ENCODE results near the gene GPC3. TPM values are rescaled to one million over a fixed set of nuclear protein-coding genes. Genes with fewer than 3 reads are reported as not detected.

Gene GPC3
- total RNA-seq, 2 donors from 2014 or later, result 2.7 to 5.2 TPM

DNA sequence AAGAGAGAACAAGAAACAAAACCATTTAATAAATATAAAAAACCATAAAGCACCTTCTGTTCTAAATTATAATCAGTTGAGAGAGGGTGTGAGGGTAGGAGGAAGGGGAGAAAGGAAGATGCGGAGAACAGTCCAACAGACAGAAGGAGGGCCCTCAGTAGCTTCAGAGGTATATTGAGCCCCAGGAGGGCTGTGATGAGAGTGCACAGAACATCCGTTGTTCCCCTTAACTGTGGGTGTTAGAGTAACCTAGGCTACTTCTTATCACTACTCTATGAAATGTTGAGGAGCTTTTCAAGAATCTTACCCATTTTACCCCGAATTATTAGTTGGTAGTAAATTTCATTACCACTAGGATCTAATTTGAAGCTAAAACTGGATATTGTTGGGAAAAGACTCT, 13.8 kb downstream of the GPC3 start:
- Histone ChIP-seq H3K9me3 (no peaks in the 10 kb centered on the region), H3K36me3 (no peaks in the 10 kb centered on the region), H3K4me1 (replicated peaks) (no peaks in the 10 kb centered on the region), H3K27me3 (replicated peaks; ENCODE audit: insufficient read depth) (no peaks in the 10 kb centered on the region), H3K27ac (no peak overlapping the region), H3K4me3 (no peak overlapping the region)
- WGBS, result 85% methylated on average over 3 of the region's 3 CpGs
- intact Hi-C loops (cut with DNase I), result no loop called here
- TF ChIP-seq CTCF (IDR thresholded peaks at IDR 0.05) (no peak), POLR2AphosphoS5 (IDR thresholded peaks at IDR 0.05) (no peak), POLR2A (IDR thresholded peaks at IDR 0.05) (no peak)
- no peak for DNase-seq (ENCODE audit: low spot score)

DNA sequence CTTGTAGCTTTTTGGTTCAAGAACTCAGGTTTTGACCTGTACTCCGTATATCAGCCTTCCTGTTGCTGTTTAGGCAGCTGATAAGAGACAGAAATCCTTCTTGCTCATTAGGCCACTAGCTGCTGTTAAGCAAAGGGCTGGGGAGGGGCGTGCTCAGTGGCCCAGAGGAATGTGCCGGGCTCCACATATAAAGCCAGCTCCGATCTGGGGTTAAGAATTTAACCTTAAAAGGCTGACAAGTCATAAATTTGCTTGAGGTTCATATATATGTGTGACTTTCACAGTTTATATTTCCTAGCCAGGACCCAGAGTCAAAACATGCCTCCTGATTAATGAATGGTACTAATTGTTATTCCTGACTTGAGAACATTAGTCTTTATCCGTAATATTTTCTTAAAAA, 15.3 kb downstream of the GPC3 start:
- Histone ChIP-seq H3K4me3 (no peak overlapping the region), H3K36me3 (no peaks in the 10 kb centered on the region), H3K9me3 (no peaks in the 10 kb centered on the region), H3K27me3 (replicated peaks; ENCODE audit: insufficient read depth) (no peaks in the 10 kb centered on the region), H3K4me1 (replicated peaks) (no peaks in the 10 kb centered on the region), H3K27ac (no peak overlapping the region)
- no peak for TF ChIP-seq CTCF (IDR thresholded peaks at IDR 0.05)
- no peak for TF ChIP-seq POLR2AphosphoS5 (IDR thresholded peaks at IDR 0.05)
- TF ChIP-seq POLR2A (IDR thresholded peaks at IDR 0.05), result no peak
- no peak for DNase-seq (ENCODE audit: low spot score)
- intact Hi-C loops (cut with DNase I), result no loop called here
- WGBS, result 86% methylated on average over 5 of the region's 5 CpGs

DNA sequence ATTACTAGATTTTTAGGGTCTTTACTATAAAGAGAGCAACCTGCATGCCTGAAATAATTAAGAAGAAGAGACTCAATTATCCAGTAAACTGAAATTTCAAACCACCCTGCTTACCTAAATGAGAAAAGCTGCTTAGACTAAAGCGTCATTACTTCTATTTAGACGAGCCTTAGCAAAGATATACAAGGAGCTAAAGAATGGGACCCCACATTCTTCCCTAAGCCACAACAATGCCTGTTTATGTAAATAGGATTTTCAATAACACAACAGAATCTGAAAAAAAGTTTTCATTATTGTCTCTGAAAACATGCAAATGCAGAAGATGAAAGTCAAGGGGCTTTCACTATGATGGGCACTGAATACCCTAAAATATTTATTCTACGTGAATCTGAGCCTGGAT, 16.2 kb downstream of the GPC3 start:
- no peaks in the 10 kb centered on the region for H3K4me1 ChIP-seq (replicated peaks)
- WGBS, result 85% methylated on average over 3 of the region's 3 CpGs
- intact Hi-C loops (cut with DNase I), result no loop called here
- H3K4me3 ChIP-seq, result no peak overlapping the region
- TF ChIP-seq POLR2AphosphoS5 (IDR thresholded peaks at IDR 0.05) (no peak), CTCF (IDR thresholded peaks at IDR 0.05) (no peak), POLR2A (IDR thresholded peaks at IDR 0.05) (no peak)
- no peak overlapping the region for H3K27ac ChIP-seq
- no peak for DNase-seq (ENCODE audit: low spot score)
- H3K36me3 ChIP-seq, result no peaks in the 10 kb centered on the region
- no peaks in the 10 kb centered on the region for H3K27me3 ChIP-seq (replicated peaks; ENCODE audit: insufficient read depth)
- H3K9me3 ChIP-seq, result no peaks in the 10 kb centered on the region

GRCh38 chrX:133968109-133968508, 17.3 kb downstream of the GPC3 start:
- H3K27me3 ChIP-seq (replicated peaks; ENCODE audit: insufficient read depth), result no peaks in the 10 kb centered on the region
- WGBS, result 97% methylated on average over 5 of the region's 5 CpGs
- no peak overlapping the region for H3K4me3 ChIP-seq
- H3K4me1 ChIP-seq (replicated peaks), result no peaks in the 10 kb centered on the region
- H3K9me3 ChIP-seq, result no peaks in the 10 kb centered on the region
- no peak overlapping the region for H3K27ac ChIP-seq
- intact Hi-C loops (cut with DNase I), result no loop called here
- TF ChIP-seq CTCF (IDR thresholded peaks at IDR 0.05) (no peak), POLR2AphosphoS5 (IDR thresholded peaks at IDR 0.05) (no peak), POLR2A (IDR thresholded peaks at IDR 0.05) (no peak)
- DNase-seq (ENCODE audit: low spot score), result no peak
- H3K36me3 ChIP-seq, result no peaks in the 10 kb centered on the region

- H3K4me1 ChIP-seq (replicated peaks), result no peaks in the 10 kb centered on the region
- H3K36me3 ChIP-seq, result no peaks in the 10 kb centered on the region
- H3K27ac ChIP-seq, result no peak overlapping the region
- TF ChIP-seq CTCF (IDR thresholded peaks at IDR 0.05) (no peak), POLR2A (IDR thresholded peaks at IDR 0.05) (no peak), POLR2AphosphoS5 (IDR thresholded peaks at IDR 0.05) (no peak)
- intact Hi-C loops (cut with DNase I), result no loop called here
- H3K27me3 ChIP-seq (replicated peaks; ENCODE audit: insufficient read depth), result no peaks in the 10 kb centered on the region
- no peaks in the 10 kb centered on the region for H3K9me3 ChIP-seq
- H3K4me3 ChIP-seq, result no peak overlapping the region
- 100% methylated on average over 3 of the region's 3 CpGs for WGBS
- DNase-seq (ENCODE audit: low spot score), result no peak
These were observed 19.2 kb downstream of the GPC3 start for GRCh38 chrX:133966199-133966598.
